ENCODE measurements around the gene KCNQ1.

DNA sequence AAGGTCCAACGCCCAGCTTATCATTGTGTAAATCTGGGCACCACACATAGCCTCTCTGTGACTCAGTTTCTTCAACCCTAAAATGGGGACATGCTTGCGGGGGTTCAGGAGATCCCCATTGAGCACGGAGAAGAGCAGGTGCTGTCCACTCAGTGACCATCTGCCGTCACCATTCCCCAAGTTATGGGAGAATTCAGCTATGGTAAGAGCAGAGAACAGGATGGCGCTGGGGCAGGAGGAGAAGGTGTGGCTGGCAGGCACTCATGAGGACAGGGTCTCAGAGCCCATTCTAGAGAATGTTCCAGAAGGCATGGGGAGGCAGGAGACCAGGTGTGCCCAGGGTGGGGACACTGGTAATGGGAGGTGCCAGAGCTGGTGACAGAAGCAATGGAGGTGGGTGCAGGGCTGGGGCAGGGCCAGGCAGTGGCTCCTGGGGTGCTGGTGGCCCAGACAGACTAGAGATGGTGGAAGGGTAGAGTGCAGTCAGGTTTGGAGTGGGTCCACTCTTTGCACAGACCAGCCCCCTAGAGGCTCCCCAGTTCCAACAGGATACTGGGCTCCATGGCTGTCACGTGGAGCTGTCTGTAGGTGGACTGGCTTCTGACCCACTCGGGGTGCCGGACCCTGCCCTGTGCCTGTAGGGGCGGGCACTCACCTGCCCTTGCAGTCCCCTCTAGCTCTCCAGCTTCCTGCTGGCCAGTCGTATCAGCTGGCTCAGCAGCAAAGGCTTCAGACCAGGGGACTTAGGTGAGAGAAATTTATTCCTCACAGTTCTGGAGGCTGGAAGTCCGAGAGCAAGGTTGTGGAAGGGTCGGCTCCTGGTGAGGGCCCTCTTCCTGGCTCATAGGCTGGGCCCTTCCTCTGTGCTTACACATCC, 356.1 kb downstream of the KCNQ1 start:
- TF ChIP-seq, protein P1, sequence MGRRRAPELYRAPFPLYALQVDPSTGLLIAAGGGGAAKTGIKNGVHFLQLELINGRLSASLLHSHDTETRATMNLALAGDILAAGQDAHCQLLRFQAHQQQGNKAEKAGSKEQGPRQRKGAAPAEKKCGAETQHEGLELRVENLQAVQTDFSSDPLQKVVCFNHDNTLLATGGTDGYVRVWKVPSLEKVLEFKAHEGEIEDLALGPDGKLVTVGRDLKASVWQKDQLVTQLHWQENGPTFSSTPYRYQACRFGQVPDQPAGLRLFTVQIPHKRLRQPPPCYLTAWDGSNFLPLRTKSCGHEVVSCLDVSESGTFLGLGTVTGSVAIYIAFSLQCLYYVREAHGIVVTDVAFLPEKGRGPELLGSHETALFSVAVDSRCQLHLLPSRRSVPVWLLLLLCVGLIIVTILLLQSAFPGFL (CRISPR knock-in tag; IDR thresholded peaks at IDR 0.05): no peak
- no peak for TF ChIP-seq ETV6 (IDR thresholded peaks at IDR 0.05; ENCODE audit: borderline replicate concordance in 1 of 2, low read depth in 2 of 2, low read length in 1 of 2)
- TF ChIP-seq ETV6 (CRISPR knock-in tag; IDR thresholded peaks at IDR 0.05; ENCODE audit: borderline replicate concordance): no peak
- TF ChIP-seq, protein P2, sequence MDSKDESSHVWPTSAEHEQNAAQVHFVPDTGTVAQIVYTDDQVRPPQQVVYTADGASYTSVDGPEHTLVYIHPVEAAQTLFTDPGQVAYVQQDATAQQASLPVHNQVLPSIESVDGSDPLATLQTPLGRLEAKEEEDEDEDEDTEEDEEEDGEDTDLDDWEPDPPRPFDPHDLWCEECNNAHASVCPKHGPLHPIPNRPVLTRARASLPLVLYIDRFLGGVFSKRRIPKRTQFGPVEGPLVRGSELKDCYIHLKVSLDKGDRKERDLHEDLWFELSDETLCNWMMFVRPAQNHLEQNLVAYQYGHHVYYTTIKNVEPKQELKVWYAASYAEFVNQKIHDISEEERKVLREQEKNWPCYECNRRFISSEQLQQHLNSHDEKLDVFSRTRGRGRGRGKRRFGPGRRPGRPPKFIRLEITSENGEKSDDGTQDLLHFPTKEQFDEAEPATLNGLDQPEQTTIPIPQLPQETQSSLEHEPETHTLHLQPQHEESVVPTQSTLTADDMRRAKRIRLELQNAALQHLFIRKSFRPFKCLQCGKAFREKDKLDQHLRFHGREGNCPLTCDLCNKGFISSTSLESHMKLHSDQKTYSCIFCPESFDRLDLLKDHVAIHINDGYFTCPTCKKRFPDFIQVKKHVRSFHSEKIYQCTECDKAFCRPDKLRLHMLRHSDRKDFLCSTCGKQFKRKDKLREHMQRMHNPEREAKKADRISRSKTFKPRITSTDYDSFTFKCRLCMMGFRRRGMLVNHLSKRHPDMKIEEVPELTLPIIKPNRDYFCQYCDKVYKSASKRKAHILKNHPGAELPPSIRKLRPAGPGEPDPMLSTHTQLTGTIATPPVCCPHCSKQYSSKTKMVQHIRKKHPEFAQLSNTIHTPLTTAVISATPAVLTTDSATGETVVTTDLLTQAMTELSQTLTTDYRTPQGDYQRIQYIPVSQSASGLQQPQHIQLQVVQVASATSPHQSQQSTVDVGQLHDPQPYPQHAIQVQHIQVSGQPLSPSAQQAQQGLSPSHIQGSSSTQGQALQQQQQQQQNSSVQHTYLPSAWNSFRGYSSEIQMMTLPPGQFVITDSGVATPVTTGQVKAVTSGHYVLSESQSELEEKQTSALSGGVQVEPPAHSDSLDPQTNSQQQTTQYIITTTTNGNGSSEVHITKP (IDR thresholded peaks at IDR 0.05; ENCODE audit: partially characterized antibody): no peak
- TF ChIP-seq RBM15 (IDR thresholded peaks at IDR 0.05; ENCODE audit: insufficient read depth, low read length): no peak
- TF ChIP-seq CHD2 (IDR thresholded peaks at IDR 0.05; ENCODE audit: low read depth, low read length): no peak
